HEK293 (cell line): Measurements from ENCODE around the gene PTPRN2.

Source experiments
- CTCF ChIA-PET: fragments of 350-600 bp; formaldehyde crosslinking; extraction: SDS; loops from one replicate; lab custom pipeline; 2021; ENCODE audit warnings: antibody characterized with exemption; lab: Yijun Ruan, JAX
- POLR2A ChIA-PET: fragments of 300-600 bp; formaldehyde crosslinking; extraction: SDS; loops from one replicate; lab custom pipeline; 2020; ENCODE audit warnings: antibody characterized with exemption, inconsistent platforms; lab: Yijun Ruan, JAX
- H3K27ac ChIP-seq: fragments of 200-500 bp; sonication (Bioruptor generic); 2 replicates; pipeline ENCODE4 v1.5.1; 2014; ENCODE audit warnings: low read depth, low read length, control low read depth, inconsistent platforms; ENCODE audit errors: extremely low read depth
- H3K36me3 ChIP-seq, 2 experiments: fragments of 200-500 bp in 1 of 2; sonication (Bioruptor generic) in 1 of 2; 1 replicate in 1 of 2; 2 replicates in 1 of 2; pipeline ENCODE4 v1.5.1; 2014 to 2017; ENCODE audit warnings: inconsistent platforms in 2 of 2, low read length in 2 of 2; ENCODE audit not compliant: control insufficient read depth in 2 of 2, insufficient read depth in 1 of 2
- H3K4me1 ChIP-seq: fragments of 200-500 bp; sonication (Bioruptor generic); 2 replicates; pipeline ENCODE4 v1.5.1; 2014; ENCODE audit warnings: mild to moderate bottlenecking, low read length, inconsistent platforms; ENCODE audit not compliant: control insufficient read depth, insufficient read depth
- H3K4me3 ChIP-seq: 2 replicates; pipeline ENCODE4 v1.5.1; 2011; ENCODE audit warnings: low read depth, mild to moderate bottlenecking, control low read depth, low read length, moderate library complexity
- H3K9me3 ChIP-seq: fragments of 200-500 bp; sonication (Bioruptor generic); 2 replicates; pipeline ENCODE4 v1.5.1; 2014; ENCODE audit warnings: low read depth, low read length, inconsistent platforms; ENCODE audit not compliant: control insufficient read depth, insufficient read depth
- KLF9 ChIP-seq: fragments of 450-650 bp; formaldehyde crosslinking; IDR thresholded peaks from 2 replicates; pipeline ENCODE4 v1.5.1; 2016; ENCODE audit warnings: missing biosample characterization, missing genetic modification characterization, low read depth
- MYNN ChIP-seq: fragments of 450-650 bp; formaldehyde crosslinking; IDR thresholded peaks from 2 replicates; pipeline ENCODE4 v1.5.1; 2016; ENCODE audit warnings: missing biosample characterization, missing genetic modification characterization, borderline replicate concordance
- PBX3 ChIP-seq: sonication (generic); formaldehyde crosslinking; IDR thresholded peaks from 2 replicates; pipeline ENCODE4 v1.8.1; 2022; ENCODE audit warnings: mild to moderate bottlenecking, moderate library complexity, missing genetic modification reagents
- TSHZ1 ChIP-seq: fragments of 450-650 bp; formaldehyde crosslinking; IDR thresholded peaks from 2 replicates; pipeline ENCODE4 v1.5.1; 2016; ENCODE audit warnings: missing biosample characterization, missing genetic modification characterization, borderline replicate concordance
- ZBTB21 ChIP-seq: fragments of 450-650 bp; formaldehyde crosslinking; IDR thresholded peaks from 2 replicates; pipeline ENCODE4 v1.5.1; 2017; ENCODE audit warnings: missing biosample characterization, missing genetic modification characterization
- ZBTB26 ChIP-seq: fragments of 450-650 bp; formaldehyde crosslinking; optimal IDR thresholded peaks from 2 replicates; pipeline ENCODE3; 2016; ENCODE audit warnings: missing biosample characterization, mild to moderate bottlenecking, missing genetic modification characterization
- ZEB2 ChIP-seq: fragments of 450-650 bp; formaldehyde crosslinking; IDR thresholded peaks from 2 replicates; pipeline ENCODE4 v1.5.1; 2016; ENCODE audit warnings: missing biosample characterization, missing genetic modification characterization
- ZNF214 ChIP-seq: fragments of 450-650 bp; formaldehyde crosslinking; IDR thresholded peaks from 2 replicates; pipeline ENCODE4 v1.5.1; 2017; ENCODE audit warnings: missing biosample characterization, mild to moderate bottlenecking, missing genetic modification characterization, borderline replicate concordance
- ZNF311 ChIP-seq: fragments of 450-650 bp; formaldehyde crosslinking; IDR thresholded peaks from 2 replicates; pipeline ENCODE4 v1.5.1; 2017; ENCODE audit warnings: missing biosample characterization, missing genetic modification characterization, borderline replicate concordance
- ZNF423 ChIP-seq: fragments of 450-650 bp; formaldehyde crosslinking; IDR thresholded peaks from 2 replicates; pipeline ENCODE4 v1.5.1; 2016; ENCODE audit warnings: missing biosample characterization, missing genetic modification characterization
- ZNF449 ChIP-seq: fragments of 450-650 bp; formaldehyde crosslinking; IDR thresholded peaks from 2 replicates; pipeline ENCODE4 v1.5.1; 2017; ENCODE audit warnings: missing biosample characterization, mild to moderate bottlenecking, missing genetic modification characterization, moderate library complexity
- ZNF518A ChIP-seq: fragments of 450-650 bp; formaldehyde crosslinking; conservative IDR thresholded peaks from 2 replicates; pipeline ENCODE4 v1.5.1; 2016; ENCODE audit warnings: low read depth, missing biosample characterization, missing genetic modification characterization
- ZNF548 ChIP-seq: fragments of 450-650 bp; formaldehyde crosslinking; IDR thresholded peaks from 2 replicates; pipeline ENCODE4 v1.5.1; 2016; ENCODE audit warnings: missing biosample characterization, missing genetic modification characterization
- ZNF610 ChIP-seq: fragments of 450-650 bp; formaldehyde crosslinking; IDR thresholded peaks from 2 replicates; pipeline ENCODE4 v1.5.1; 2016; ENCODE audit warnings: missing biosample characterization, missing genetic modification characterization, borderline replicate concordance
- ZNF654 ChIP-seq: fragments of 450-650 bp; formaldehyde crosslinking; IDR thresholded peaks from 2 replicates; pipeline ENCODE4 v1.5.1; 2016; ENCODE audit warnings: low read depth, missing biosample characterization, missing genetic modification characterization
- ZNF76 ChIP-seq: fragments of 450-650 bp; formaldehyde crosslinking; IDR thresholded peaks from 2 replicates; pipeline ENCODE4; 2016; ENCODE audit warnings: low read depth, missing biosample characterization, missing genetic modification characterization, borderline replicate concordance
- ZSCAN16 ChIP-seq: fragments of 450-650 bp; formaldehyde crosslinking; IDR thresholded peaks from 2 replicates; pipeline ENCODE4 v1.5.1; 2016; ENCODE audit warnings: missing biosample characterization, missing genetic modification characterization
- ZSCAN23 ChIP-seq: fragments of 450-650 bp; formaldehyde crosslinking; IDR thresholded peaks from 2 replicates; pipeline ENCODE4 v1.5.1; 2016; ENCODE audit warnings: missing biosample characterization, missing genetic modification characterization

The PTPRN2 gene

GRCh38 chr7:157757211-157757610 lies 830.4 kb downstream of the PTPRN2 start:
- ChIA-PET POLR2A (no interaction called here), CTCF (no interaction called here)
- TF ChIP-seq ZSCAN23 (no peak), TSHZ1 (tag by site-specific recombination) (no peak), KLF9 (tag by site-specific recombination) (no peak), ZNF449 (tag by site-specific recombination) (no peak), ZNF610 (no peak), ZNF518A (tag by site-specific recombination) (no peak), ZSCAN16 (tag by site-specific recombination) (no peak), MYNN (tag by site-specific recombination) (no peak), ZBTB21 (tag by site-specific recombination) (no peak), ZNF214 (tag by site-specific recombination) (no peak), ZNF76 (tag by site-specific recombination) (no peak), ZEB2 (tag by site-specific recombination) (no peak), ZNF311 (tag by site-specific recombination) (no peak), ZNF423 (tag by site-specific recombination) (no peak), ZBTB26 (tag by site-specific recombination) (no peak), ZNF548 (tag by site-specific recombination) (no peak), PBX3 (no peak), ZNF654 (tag by site-specific recombination) (no peak)
- H3K4me3 ChIP-seq = no peak overlapping the region
- no peaks in the 10 kb centered on the region for H3K36me3 ChIP-seq
- H3K9me3 ChIP-seq = no peaks in the 10 kb centered on the region
- no peak overlapping the region for H3K27ac ChIP-seq
- H3K4me1 ChIP-seq = no peaks in the 10 kb centered on the region
